Ascending aorta (tissue), 2 donors: Measurements from ENCODE around the gene EP400. TPM values are rescaled to one million over a fixed set of nuclear protein-coding genes. Genes with fewer than 3 reads are reported as not detected.
"Not testable (repeated sequence)": the region's sequence is repeated elsewhere in the genome, so short reads cannot be mapped to it uniquely, and the experiment has no call there.

Experiments
- DNase-seq, 2 donors: peaks; one replicate each; pipeline ENCODE4 v3.0.0-alpha.2; 2019; ENCODE audit warnings: low spot score in 2 of 2
- H3K27ac ChIP-seq, 2 donors: fragments of 200-600 bp; sonication (generic); one replicate each; pipeline ENCODE4 v1.5.1; 2016 to 2017; ENCODE audit warnings: mild to moderate bottlenecking in 1 of 2
- H3K27me3 ChIP-seq: fragments of 200-600 bp; sonication (generic); one replicate; pipeline ENCODE4 v1.5.1; 2017
- H3K36me3 ChIP-seq, 2 donors: fragments of 200-600 bp; sonication (generic); one replicate each; pipeline ENCODE4 v1.5.1; 2016
- H3K4me1 ChIP-seq, 2 donors: fragments of 200-600 bp; sonication (generic); one replicate each; pipeline ENCODE4 v1.5.1; 2016 to 2017; ENCODE audit warnings: mild to moderate bottlenecking in 1 of 2
- H3K4me3 ChIP-seq, 2 donors: fragments of 200-600 bp; sonication (generic); one replicate each; pipeline ENCODE4 v1.5.1; 2016 to 2017; ENCODE audit warnings: mild to moderate bottlenecking in 1 of 2
- H3K9me3 ChIP-seq, 2 donors: fragments of 200-600 bp; sonication (generic); one replicate each; pipeline ENCODE4 v1.5.1; 2016
- intact Hi-C: fragments of 100-400 bp; cut with DNase I; formaldehyde crosslinking; loops from one replicate; pipeline ENCODE4 v1.15.1; 2023
- total RNA-seq: library from RNA; depleted of rRNA; stranded (reverse); fragments of >200 nt; gene quantifications from one replicate; pipeline ENCODE4 v1.1.0, GENCODE V29; 2016
- TF ChIP-seq, protein P1 (sequence below), 3 experiments: fragments of 200-600 bp in 2 of 3; fragments of 450-650 bp in 1 of 3; sonication (generic) in 2 of 3; IDR thresholded peaks; one replicate each; pipeline ENCODE4 v1.5.1; 2016 to 2019; ENCODE audit warnings: antibody characterized with exemption in 3 of 3, mild to moderate bottlenecking in 1 of 3, moderate library complexity in 1 of 3

EP400 gene
- total RNA-seq, 1 donor from 2014 or later = 23.3 TPM

DNA sequence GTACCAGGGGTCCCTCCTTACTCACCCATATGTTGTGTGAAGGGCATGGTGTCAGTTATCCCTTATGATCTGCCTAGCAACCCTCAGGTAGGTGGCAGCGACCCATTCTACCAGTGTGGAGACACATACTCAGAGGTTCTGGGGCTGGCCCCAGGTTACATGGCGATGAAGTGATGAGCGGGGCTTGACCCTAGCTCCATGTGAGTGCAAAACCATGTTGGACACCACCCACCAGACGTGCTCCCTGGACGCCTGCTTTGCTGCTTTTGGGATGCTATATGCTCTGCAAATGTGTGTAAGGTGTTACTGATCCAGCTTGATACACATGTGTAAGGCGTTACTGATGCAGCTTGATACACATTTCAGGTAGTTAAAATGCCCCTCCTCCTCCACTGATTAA, 33.3 kb downstream of the EP400 start:
- Histone ChIP-seq H3K36me3 (peaks cover 57 to 73% of the 10 kb centered on the region in 2 donors), H3K4me1 (no peaks in the 10 kb centered on the region), H3K9me3 (no peaks in the 10 kb centered on the region), H3K27ac (no peak overlapping the region), H3K4me3 (no peak overlapping the region), H3K27me3 (no peaks in the 10 kb centered on the region)
- DNase-seq = no peak
- TF ChIP-seq, protein P1, sequence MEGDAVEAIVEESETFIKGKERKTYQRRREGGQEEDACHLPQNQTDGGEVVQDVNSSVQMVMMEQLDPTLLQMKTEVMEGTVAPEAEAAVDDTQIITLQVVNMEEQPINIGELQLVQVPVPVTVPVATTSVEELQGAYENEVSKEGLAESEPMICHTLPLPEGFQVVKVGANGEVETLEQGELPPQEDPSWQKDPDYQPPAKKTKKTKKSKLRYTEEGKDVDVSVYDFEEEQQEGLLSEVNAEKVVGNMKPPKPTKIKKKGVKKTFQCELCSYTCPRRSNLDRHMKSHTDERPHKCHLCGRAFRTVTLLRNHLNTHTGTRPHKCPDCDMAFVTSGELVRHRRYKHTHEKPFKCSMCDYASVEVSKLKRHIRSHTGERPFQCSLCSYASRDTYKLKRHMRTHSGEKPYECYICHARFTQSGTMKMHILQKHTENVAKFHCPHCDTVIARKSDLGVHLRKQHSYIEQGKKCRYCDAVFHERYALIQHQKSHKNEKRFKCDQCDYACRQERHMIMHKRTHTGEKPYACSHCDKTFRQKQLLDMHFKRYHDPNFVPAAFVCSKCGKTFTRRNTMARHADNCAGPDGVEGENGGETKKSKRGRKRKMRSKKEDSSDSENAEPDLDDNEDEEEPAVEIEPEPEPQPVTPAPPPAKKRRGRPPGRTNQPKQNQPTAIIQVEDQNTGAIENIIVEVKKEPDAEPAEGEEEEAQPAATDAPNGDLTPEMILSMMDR (IDR thresholded peaks at IDR 0.05) = no peak
- intact Hi-C loops = no loop called here

DNA sequence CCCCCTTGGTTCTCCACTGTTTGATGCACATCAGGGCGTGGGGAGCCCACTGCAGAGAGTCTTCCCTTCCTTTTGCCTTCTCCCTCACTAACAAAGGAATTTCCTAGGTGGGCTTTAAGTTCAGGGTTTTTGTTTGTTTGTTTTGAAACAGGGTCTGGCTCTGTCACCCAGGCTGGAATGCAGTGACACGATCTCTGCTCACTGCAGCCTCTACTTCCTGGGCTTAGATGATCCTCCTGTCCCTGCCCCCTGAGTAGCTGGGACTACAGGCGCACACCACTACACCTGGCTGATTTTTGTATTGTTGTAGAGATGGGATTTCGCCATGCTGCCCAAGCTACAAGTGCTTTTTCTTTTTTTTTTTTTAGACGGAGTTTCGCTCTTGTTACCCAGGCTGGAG, 33.8 kb downstream of the EP400 start:
- DNase-seq = no peak
- intact Hi-C loops = no loop called here
- Histone ChIP-seq H3K4me1 (no peaks in the 10 kb centered on the region), H3K27me3 (no peaks in the 10 kb centered on the region), H3K27ac (no peak overlapping the region), H3K36me3 (peaks cover 58 to 78% of the 10 kb centered on the region in 2 donors), H3K9me3 (no peaks in the 10 kb centered on the region), H3K4me3 (no peak overlapping the region)
- TF ChIP-seq, protein P1 (IDR thresholded peaks at IDR 0.05) = no peak

DNA sequence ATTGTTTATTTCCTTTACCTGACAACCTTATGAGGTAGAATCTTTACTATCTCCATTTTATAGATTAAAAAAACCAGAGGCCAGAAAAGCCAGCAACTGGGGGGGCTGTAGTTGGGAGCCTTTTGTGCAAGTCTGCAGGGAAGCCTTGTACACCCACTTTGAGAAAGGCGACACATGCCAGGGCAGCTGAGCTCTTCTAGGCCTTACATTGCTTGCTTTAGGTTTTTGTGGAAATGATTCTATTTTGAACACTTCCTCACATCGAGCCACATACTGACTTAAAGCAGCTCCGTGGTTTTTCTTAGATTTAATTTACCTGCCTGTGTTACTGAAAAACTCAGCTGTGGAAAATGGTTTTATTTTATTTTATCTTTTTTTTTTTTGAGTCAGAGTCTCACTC, 34.6 kb downstream of the EP400 start:
- Histone ChIP-seq H3K9me3 (no peaks in the 10 kb centered on the region), H3K4me1 (no peaks in the 10 kb centered on the region), H3K36me3 (peaks cover 58 to 85% of the 10 kb centered on the region in 2 donors), H3K27ac (no peak overlapping the region), H3K4me3 (no peak overlapping the region), H3K27me3 (no peaks in the 10 kb centered on the region)
- intact Hi-C loops = no loop called here
- DNase-seq = no peak
- TF ChIP-seq, protein P1 (IDR thresholded peaks at IDR 0.05) = no peak

DNA sequence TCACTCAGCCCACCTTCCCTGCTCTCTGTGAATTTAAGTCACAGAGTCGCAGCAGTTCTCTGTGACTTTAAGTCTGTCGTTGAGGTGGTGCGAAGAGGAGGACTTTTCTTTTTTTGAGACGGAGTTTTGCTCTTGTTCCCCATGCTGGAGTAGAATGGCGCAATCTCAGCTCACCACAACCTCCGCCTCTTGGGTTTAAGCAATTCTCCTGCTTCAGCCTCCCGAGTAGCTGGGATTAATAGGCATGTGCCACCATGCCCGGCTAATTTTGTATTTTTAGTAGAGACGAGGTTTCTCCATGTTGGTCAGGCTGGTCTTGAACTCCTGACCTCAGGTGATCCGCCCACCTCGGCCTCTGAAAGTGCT, 35.8 kb downstream of the EP400 start:
- intact Hi-C loops, H3K4me1 ChIP-seq, H3K27ac ChIP-seq, H3K27me3 ChIP-seq, H3K9me3 ChIP-seq, DNase-seq, H3K4me3 ChIP-seq: not testable (repeated sequence)
- H3K36me3 ChIP-seq = peaks cover 52 to 90% of the 10 kb centered on the region in 2 donors

DNA sequence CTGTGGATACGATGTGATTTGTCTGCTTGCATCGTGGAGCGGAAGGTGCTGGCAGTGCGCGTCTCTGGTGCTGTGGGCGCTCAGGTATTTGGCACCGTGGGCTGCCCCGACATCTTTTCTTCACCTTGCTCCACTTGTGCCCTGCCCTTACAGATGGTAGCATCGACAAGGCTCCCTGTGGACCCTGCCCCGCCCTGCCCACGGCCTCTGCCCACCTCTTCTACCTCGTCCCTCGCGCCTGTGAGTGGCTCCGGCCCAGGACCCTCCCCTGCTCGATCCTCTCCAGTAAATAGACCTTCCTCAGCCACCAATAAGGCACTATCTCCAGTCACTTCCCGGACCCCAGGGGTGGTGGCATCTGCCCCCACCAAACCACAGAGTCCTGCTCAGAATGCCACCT, 36.6 kb downstream of the EP400 start:
- H3K27ac ChIP-seq = no peak overlapping the region
- H3K4me3 ChIP-seq = no peak overlapping the region
- intact Hi-C loops = no loop called here
- TF ChIP-seq, protein P1 (IDR thresholded peaks at IDR 0.05) = no peak
- no peak for DNase-seq
- no peaks in the 10 kb centered on the region for H3K27me3 ChIP-seq
- H3K36me3 ChIP-seq = peaks cover 55 to 92% of the 10 kb centered on the region in 2 donors
- no peaks in the 10 kb centered on the region for H3K4me1 ChIP-seq
- H3K9me3 ChIP-seq = no peaks in the 10 kb centered on the region

DNA sequence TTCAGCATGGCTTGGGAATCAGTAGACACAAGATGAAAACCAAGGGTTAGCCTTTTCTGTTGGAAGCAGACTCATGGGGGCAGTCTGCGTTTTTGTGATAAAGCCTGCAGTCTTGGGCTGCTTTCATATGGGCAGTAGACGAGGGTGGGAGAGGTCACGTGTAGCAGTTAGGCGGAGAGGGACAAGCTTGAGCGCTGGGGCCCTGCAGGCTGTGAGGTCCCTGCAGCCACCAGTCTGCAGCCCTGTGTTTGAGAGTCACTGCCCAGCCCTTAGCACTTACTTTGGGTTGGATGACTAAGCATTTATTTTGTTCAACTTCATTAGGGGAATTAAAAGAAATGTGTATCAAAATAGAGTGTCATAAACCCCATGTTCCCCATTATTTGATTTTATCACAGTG, 37.2 kb downstream of the EP400 start:
- H3K27me3 ChIP-seq = no peaks in the 10 kb centered on the region
- TF ChIP-seq, protein P1 (IDR thresholded peaks at IDR 0.05) = no peak
- no peaks in the 10 kb centered on the region for H3K9me3 ChIP-seq
- H3K4me1 ChIP-seq = no peaks in the 10 kb centered on the region
- no peak overlapping the region for H3K4me3 ChIP-seq
- no peak for DNase-seq
- intact Hi-C loops = no loop called here
- no peak overlapping the region for H3K27ac ChIP-seq
- H3K36me3 ChIP-seq = peaks cover 55 to 92% of the 10 kb centered on the region in 2 donors
